HEK293 (cell line): Measurements from ENCODE around the gene TMEM236.

Experiments used
- ZBTB7A ChIP-seq: fragments of 450-650 bp; formaldehyde crosslinking; IDR thresholded peaks from 2 replicates; pipeline ENCODE4 v1.5.1; 2016; ENCODE audit warnings: low read depth, missing biosample characterization, missing genetic modification characterization
- ZNF155 ChIP-seq: fragments of 450-650 bp; formaldehyde crosslinking; IDR thresholded peaks from 2 replicates; pipeline ENCODE4 v1.5.1; 2016; ENCODE audit warnings: missing biosample characterization, missing genetic modification characterization
- ZNF660 ChIP-seq: fragments of 450-650 bp; IDR thresholded peaks from 2 replicates; pipeline ENCODE4 v1.5.1; 2018; ENCODE audit warnings: missing biosample characterization, mild to moderate bottlenecking, missing genetic modification characterization
- ZSCAN23 ChIP-seq: fragments of 450-650 bp; formaldehyde crosslinking; IDR thresholded peaks from 2 replicates; pipeline ENCODE4 v1.5.1; 2016; ENCODE audit warnings: missing biosample characterization, missing genetic modification characterization
- TF ChIP-seq, protein P1 (sequence below): fragments of 450-650 bp; formaldehyde crosslinking; IDR thresholded peaks from 2 replicates; pipeline ENCODE4 v1.5.1; 2016; ENCODE audit warnings: missing biosample characterization, missing genetic modification characterization

DNA sequence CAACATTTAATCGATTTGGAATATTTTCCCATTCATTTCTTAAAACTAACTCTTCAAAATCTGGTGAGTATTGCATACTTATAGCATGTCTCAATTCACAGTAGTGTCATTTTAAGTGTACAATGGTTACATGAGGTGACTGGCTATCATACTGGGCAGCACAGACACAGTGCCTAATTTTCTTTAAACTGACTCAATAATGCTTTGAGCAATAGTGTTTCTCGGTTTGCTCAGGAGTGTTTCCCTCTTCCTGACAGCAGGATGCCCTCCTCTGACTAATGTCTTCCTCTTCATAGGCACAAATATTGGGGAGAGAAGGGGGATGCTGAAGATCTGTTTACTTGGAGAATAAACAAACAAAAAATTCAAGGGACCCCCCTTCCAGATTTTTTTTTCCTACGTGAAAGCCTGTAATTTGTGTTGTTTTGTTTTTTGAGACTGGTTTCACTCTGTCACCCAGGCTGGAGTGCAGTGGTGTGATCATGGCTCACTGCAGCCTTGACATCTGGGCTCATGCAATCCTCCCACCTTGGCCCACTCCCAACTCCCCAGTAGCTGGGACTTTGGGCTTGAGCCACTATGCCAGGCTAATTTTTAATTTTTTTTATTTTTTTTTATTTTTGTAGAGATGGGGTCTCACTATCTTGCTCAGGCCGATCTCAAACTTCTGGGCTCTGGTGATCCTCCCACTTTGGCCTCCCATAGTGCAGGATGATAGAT is 59.3 kb downstream of the TMEM236 start:
- TF ChIP-seq, protein P1, sequence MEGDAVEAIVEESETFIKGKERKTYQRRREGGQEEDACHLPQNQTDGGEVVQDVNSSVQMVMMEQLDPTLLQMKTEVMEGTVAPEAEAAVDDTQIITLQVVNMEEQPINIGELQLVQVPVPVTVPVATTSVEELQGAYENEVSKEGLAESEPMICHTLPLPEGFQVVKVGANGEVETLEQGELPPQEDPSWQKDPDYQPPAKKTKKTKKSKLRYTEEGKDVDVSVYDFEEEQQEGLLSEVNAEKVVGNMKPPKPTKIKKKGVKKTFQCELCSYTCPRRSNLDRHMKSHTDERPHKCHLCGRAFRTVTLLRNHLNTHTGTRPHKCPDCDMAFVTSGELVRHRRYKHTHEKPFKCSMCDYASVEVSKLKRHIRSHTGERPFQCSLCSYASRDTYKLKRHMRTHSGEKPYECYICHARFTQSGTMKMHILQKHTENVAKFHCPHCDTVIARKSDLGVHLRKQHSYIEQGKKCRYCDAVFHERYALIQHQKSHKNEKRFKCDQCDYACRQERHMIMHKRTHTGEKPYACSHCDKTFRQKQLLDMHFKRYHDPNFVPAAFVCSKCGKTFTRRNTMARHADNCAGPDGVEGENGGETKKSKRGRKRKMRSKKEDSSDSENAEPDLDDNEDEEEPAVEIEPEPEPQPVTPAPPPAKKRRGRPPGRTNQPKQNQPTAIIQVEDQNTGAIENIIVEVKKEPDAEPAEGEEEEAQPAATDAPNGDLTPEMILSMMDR (tag by site-specific recombination), result no peak
- TF ChIP-seq ZNF155 (tag by site-specific recombination), result no peak
- no peak for TF ChIP-seq ZSCAN23 (tag by site-specific recombination)
- TF ChIP-seq ZNF660 (tag by site-specific recombination), result no peak
- TF ChIP-seq ZBTB7A (tag by site-specific recombination), result no peak
